Measurements from ENCODE around the gene GPAT3.
"Not testable (repeated sequence)": the region's sequence is repeated elsewhere in the genome, so short reads cannot be mapped to it uniquely, and the experiment has no call there.

Gene GPAT3

DNA sequence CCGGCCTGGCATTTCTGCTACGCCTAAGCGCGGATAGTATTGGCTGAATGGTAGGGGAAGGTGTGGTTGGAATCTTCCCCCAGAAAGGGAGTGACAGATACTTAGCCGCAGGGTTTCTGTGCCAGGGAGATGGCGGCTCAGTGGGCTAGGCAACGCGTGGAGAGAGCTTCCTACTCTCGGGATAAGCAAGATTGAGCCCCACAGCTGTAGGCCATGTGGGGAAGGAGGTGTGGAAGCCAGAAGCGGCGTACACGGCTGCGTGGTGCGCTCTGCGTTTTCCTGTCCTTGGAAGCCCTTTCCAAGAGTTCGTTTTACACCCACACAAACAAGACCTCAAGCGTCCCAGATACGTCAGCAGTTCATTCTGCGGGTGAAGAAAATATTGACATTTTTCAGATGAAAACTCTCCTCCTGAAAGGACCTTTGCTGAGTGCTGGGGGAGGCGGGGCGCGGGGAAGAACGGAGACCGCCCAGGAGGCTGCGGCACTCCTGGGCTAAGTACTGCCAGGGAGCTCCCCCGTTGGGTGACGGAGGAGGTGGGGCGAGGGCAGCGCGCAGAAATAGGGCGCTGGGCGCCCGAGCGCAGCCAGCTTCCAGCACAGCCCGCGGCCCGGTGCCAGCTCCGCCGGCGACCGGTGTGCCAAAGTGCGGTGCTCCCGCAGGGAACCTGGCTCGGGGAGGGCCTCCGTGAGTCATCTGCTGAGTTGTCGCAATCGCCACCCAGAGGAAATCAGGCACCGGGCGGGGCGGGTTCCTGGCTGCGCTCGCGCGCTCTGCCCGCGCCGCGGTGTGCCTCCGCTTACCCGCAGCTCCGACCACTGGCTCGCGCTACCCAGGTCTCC lies at the start of gene GPAT3:
TSS of gene GPAT3 (plus strand) at position 589 of the 842 bp plus-strand sequence. CDS start 515 bp downstream, outside the sequence.
- Mint-ChIP-seq H3K4me3 (peak within 1 kb of the TSS; percentile 83), H3K4me1 (ENCODE audit: low read depth) (peaks cover 12% of the 10 kb centered on the region), H3K27ac (peak within 1 kb of the TSS; percentile 18), H3K36me3 (ENCODE audit: low read depth) (no peaks in the 10 kb centered on the region), H3K9me3 (no peaks in the 10 kb centered on the region), H3K27me3 (ENCODE audit: low read depth) (peaks cover 54% of the 10 kb centered on the region)

DNA sequence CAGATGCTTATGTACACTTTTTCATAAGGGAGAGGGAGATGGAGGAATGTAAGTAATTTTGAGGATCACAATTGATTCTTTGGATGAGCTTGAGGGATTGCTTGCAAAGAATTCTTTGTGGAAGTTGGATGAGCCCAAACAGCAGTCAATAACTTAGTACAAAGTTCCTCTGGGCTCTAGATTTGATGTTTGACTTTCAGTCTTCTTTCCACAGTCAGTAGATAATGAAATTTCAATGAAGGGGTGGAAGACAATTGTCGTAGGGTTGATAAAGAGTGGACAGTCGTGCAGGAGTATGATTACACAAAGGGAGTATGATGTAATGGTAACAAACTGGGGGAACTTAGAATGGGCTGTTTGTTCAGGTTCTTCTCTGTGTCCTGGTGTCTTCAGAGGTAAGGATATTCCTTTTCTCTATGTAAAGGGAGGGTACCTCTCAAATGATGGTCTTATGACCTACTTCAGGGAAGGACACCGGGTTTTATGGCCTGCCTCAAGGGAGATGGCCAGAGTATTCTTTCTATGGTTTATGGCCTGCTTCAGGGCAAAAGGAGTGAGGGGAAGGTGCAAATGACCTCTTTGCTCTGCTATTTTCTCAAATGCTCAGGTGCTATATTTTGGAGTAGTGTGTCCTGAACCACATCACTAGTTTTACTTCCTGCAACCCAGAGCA lies 49.3 kb upstream of the GPAT3 start:
- Mint-ChIP-seq H3K9me3 (no peaks in the 10 kb centered on the region), H3K4me3 (no peak overlapping the region), H3K27ac (peak overlapping the region; percentile 29), H3K36me3 (ENCODE audit: low read depth) (no peaks in the 10 kb centered on the region), H3K4me1 (ENCODE audit: low read depth) (peaks cover 16% of the 10 kb centered on the region), H3K27me3 (ENCODE audit: low read depth) (no peaks in the 10 kb centered on the region)

DNA sequence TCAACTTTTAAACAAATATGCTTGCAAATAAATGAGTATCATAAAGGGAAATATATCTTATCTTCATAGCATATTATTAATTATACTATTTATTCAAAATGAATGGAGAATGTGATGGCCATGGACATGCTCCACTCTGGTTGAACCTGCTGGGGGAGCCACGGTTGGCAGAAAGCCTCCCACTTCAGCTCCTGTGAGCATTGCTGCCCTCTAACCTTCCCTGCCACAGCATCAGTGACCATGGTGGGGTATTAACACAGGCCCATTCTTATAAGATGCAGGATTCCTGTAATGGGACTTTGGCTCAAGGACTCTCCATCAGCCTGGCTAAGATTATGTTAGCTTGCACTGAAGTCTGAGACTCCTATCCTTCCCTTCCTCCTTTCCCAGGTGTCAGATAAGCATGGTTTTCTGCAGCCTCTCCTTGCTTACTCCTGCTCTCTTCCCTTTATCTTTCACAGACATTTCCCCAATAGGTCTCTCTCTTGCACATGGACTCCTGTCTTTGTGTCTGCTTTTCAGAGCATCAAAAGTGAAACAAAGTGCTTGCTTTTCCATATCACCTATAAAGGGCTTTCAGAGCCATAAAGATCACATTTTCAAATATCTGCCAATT lies 46.1 kb upstream of the GPAT3 start:
- H3K4me3 Mint-ChIP-seq, result no peak overlapping the region
- peaks cover 8% of the 10 kb centered on the region for H3K4me1 Mint-ChIP-seq (ENCODE audit: low read depth)
- H3K9me3 Mint-ChIP-seq, result no peaks in the 10 kb centered on the region

DNA sequence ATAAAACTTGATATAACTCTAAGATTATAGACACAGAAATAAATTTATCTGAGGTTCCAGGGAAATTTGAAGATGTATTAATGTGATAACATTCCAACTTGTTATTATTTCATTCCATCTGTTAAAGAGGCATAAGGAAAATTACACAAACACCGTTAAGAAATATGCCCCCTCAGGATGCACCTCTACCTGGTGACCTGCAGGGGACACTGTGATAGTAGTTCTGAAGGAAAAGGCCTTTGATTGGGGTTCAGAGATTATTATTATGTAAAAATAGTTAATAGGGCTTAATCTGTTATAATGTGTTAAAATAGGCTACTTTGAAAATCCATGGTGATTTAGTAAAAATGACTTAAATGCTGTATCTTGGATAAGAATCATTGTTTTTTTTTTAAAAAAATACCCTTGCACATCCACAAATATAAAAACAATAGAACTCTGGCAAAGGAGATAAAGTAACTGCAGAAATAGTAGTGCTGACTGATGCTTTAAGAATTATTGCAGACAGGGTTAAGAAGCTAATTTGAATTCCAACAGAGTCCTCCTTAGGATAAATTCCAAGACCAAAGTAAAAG lies 44.9 kb upstream of the GPAT3 start:
- Mint-ChIP-seq H3K27me3 (ENCODE audit: low read depth) (no peaks in the 10 kb centered on the region), H3K9me3 (no peaks in the 10 kb centered on the region), H3K4me1 (ENCODE audit: low read depth) (peaks cover 6% of the 10 kb centered on the region), H3K36me3 (ENCODE audit: low read depth) (no peaks in the 10 kb centered on the region), H3K27ac (no peak overlapping the region), H3K4me3 (no peak overlapping the region)

More for the DNA sequence above, 46.1 kb upstream of the GPAT3 start:
- no peaks in the 10 kb centered on the region for H3K27me3 Mint-ChIP-seq (ENCODE audit: low read depth)
- H3K27ac Mint-ChIP-seq, result no peak overlapping the region
- H3K36me3 Mint-ChIP-seq (ENCODE audit: low read depth), result no peaks in the 10 kb centered on the region

DNA sequence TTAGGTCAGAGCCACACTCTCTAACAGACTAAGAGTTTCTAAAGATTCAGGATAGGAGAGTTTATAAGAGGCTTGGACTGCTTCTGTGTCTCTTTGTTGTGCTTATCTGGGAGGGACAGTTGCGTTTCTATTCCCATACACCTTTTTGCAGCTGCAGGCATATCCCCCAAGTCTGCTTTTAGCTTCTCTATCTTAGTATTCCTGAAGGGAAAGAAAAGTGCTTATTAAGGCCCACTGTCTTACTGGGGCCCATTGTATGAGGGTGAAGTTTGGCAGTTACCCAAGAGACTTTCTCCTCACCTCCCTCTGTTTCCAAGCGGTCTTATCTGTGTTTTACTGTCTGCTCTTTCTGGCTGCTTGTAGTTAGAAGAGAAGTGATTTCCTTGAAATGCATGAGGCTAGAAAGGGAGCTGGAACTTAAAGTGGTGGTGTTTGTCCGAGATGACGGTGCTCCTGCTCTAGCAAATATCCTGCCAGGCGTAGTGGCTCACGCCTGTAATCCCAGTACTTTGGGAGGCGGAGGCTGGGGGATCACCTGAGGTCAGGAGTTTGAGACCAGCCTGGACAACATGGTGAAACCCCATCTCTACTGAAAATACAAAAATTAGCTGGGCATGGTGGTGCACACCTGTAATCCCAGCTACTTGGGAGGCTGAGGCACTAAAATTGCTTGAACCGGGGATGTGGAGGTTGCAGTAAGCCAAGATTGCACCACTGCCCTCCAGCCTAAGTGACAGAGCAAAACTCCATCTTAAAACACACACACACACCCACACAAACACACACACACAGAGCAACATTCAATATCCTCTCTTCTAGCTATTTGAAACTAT lies 39.6 kb upstream of the GPAT3 start:
- not testable (repeated sequence) for H3K36me3 Mint-ChIP-seq (ENCODE audit: low read depth); H3K9me3 Mint-ChIP-seq; H3K27me3 Mint-ChIP-seq (ENCODE audit: low read depth); H3K27ac Mint-ChIP-seq; H3K4me3 Mint-ChIP-seq; H3K4me1 Mint-ChIP-seq (ENCODE audit: low read depth)

DNA sequence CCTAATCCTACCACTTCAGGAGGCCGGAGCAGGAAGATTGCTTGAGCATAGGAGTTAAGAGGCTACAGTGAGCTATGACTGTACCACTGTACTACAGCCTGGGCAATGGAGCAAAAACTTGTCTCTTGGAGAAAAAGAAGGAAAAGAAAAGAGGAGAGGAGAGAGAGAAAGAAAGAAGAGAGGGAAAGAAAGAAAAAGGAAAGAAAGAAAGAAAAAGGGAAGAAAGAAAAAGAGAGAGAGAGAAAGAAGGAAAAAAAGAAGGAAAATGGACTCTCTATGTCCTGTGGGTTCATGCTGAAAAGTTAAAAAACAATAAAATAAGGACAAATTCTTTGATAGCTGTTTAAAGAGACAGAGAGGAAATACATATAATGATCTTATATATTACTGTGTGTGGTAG lies 37.7 kb upstream of the GPAT3 start:
- no peaks in the 10 kb centered on the region for H3K9me3 Mint-ChIP-seq
- no peaks in the 10 kb centered on the region for H3K4me1 Mint-ChIP-seq (ENCODE audit: low read depth)
- no peaks in the 10 kb centered on the region for H3K36me3 Mint-ChIP-seq (ENCODE audit: low read depth)
- H3K27ac Mint-ChIP-seq, result no peak overlapping the region
- H3K27me3 Mint-ChIP-seq (ENCODE audit: low read depth), result peaks cover 8% of the 10 kb centered on the region
- H3K4me3 Mint-ChIP-seq, result no peak overlapping the region

DNA sequence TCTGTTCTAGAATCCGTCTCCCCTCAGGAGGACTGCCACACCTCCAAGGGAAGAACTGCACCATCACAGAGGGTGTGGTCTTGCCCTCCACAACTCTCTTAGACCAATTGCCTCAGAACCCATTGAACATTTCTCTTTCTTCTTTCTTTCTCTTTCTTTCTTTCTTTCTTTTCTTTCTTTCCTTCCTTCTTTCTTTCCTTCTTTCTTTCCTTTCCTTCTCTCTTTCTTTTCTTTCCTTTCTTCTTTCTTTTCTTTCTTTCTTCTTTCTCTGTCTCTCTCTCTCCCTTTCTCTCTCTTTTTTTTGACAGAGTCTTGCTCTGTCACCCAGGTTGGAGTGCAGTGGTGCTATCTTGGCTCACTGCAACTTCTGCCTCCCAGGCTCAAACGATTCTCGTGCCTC lies 34.2 kb upstream of the GPAT3 start:
- H3K4me1 Mint-ChIP-seq (ENCODE audit: low read depth); H3K27ac Mint-ChIP-seq; H3K9me3 Mint-ChIP-seq: not testable (repeated sequence)

DNA sequence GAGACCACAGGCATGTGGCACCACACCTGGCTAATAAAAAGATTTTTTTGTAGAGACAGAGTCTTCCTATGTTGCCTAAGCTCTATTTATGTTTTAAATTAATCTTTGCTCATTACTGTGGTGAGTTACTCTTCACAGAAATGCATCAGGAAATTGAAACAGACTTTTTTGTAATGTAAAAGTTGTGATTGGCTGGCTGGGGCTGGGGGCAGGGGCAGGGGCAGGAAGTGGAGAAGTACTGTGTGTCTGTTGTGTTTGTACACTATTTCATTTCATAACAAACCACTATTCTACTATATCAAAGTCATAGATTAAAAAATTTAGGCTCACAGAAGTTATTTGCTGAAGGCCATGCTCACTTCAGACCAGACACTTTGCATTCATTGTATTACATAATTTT lies 31.9 kb upstream of the GPAT3 start:
- Mint-ChIP-seq H3K27ac (peak overlapping the region; percentile 12), H3K36me3 (ENCODE audit: low read depth) (peaks cover 2% of the 10 kb centered on the region), H3K4me3 (no peak overlapping the region), H3K27me3 (ENCODE audit: low read depth) (no peaks in the 10 kb centered on the region), H3K4me1 (ENCODE audit: low read depth) (peaks cover 9% of the 10 kb centered on the region), H3K9me3 (no peaks in the 10 kb centered on the region)

More for the DNA sequence above, 34.2 kb upstream of the GPAT3 start:
- not testable (repeated sequence) for H3K27me3 Mint-ChIP-seq (ENCODE audit: low read depth); H3K4me3 Mint-ChIP-seq; H3K36me3 Mint-ChIP-seq (ENCODE audit: low read depth)

DNA sequence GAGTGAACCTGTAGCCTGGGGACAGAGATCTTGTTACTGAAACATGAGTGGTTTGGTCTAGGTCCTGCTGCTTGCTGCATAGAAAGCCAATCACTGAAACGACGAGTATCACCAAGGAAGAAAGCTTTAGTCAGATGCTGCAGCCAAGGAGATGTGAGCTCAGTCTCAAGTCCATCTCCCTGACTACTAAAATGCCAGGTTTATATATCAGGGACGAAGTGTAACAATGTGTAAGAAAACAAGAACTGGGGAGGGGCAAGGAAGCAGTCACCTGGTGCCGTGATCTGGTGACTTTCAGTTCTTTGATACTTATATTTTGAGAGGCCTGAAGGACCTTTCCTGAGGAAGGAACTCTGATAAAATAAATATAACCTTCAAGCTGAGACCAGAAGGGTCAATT lies 31.4 kb upstream of the GPAT3 start:
- Mint-ChIP-seq H3K27ac (peak overlapping the region; percentile 26), H3K36me3 (ENCODE audit: low read depth) (peaks cover 2% of the 10 kb centered on the region), H3K9me3 (no peaks in the 10 kb centered on the region), H3K4me3 (no peak overlapping the region), H3K4me1 (ENCODE audit: low read depth) (peaks cover 9% of the 10 kb centered on the region), H3K27me3 (ENCODE audit: low read depth) (no peaks in the 10 kb centered on the region)

DNA sequence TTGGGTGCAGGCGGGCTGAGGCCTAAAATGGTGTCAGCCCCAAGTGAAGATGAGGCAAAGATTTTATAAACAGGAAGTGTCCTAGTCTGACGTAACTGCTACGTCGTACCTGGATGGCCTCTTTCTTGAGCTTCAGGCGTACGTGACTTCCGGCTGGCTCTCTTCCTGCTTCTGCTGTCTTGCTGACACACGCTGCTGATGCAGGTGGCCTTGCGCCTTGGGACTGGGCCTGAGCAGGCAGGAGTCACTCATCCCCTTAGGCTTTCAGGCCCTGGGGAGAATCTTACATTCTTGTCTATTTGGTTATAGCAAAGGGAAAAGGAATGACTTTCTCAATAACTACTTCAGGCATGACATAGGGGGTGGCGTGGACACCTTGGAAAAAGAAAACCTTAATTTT lies 30.9 kb upstream of the GPAT3 start:
- Mint-ChIP-seq H3K36me3 (ENCODE audit: low read depth) (peaks cover 2% of the 10 kb centered on the region), H3K9me3 (no peaks in the 10 kb centered on the region), H3K4me3 (no peak overlapping the region), H3K4me1 (ENCODE audit: low read depth) (peaks cover 9% of the 10 kb centered on the region), H3K27ac (no peak overlapping the region), H3K27me3 (ENCODE audit: low read depth) (no peaks in the 10 kb centered on the region)

DNA sequence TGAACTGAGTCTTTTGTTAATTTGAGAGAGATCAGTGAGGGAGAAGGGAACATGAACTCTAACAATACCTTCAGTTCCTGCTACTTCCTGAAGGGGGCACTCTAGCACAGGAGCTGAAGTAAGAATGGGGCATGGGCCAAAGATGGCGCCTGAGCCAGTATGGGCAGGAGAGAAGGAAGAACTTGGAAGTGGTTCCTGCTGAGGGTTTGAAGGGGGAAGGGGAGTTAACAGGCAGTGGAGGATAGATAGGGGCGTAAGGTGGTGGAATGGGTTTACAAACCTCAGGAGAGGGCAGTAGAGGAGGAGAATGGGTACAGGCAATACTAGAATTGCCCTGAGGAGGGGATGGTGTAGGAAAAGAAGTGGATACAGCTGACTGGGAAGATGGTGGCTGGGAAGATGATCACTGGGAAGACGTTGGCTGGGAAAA lies 26.7 kb upstream of the GPAT3 start:
- H3K36me3 Mint-ChIP-seq (ENCODE audit: low read depth); H3K9me3 Mint-ChIP-seq; H3K4me1 Mint-ChIP-seq (ENCODE audit: low read depth); H3K27me3 Mint-ChIP-seq (ENCODE audit: low read depth); H3K4me3 Mint-ChIP-seq; H3K27ac Mint-ChIP-seq: not testable (repeated sequence)

DNA sequence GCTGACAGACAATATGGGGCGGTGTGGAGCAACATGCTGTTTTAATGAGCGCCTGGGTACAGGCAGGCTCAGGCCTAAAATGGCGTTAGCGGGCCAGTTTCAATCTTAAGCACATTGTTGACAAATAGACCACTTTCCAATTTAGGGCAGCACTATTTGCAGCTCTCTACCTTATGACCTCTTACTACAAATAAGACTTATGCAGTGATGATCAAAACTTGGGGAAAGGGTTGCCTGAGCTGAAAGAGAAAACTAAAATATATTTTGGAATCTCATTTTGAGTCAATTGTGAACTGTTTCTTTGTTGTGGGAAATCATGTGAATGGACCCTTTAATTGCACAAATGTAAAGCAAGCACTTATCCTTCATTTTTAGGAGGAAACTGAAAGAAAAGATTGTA lies 25.5 kb upstream of the GPAT3 start:
- Mint-ChIP-seq H3K27me3 (ENCODE audit: low read depth) (no peaks in the 10 kb centered on the region), H3K36me3 (ENCODE audit: low read depth) (no peaks in the 10 kb centered on the region), H3K4me3 (no peak overlapping the region), H3K4me1 (ENCODE audit: low read depth) (no peaks in the 10 kb centered on the region), H3K9me3 (no peaks in the 10 kb centered on the region), H3K27ac (no peak overlapping the region)

DNA sequence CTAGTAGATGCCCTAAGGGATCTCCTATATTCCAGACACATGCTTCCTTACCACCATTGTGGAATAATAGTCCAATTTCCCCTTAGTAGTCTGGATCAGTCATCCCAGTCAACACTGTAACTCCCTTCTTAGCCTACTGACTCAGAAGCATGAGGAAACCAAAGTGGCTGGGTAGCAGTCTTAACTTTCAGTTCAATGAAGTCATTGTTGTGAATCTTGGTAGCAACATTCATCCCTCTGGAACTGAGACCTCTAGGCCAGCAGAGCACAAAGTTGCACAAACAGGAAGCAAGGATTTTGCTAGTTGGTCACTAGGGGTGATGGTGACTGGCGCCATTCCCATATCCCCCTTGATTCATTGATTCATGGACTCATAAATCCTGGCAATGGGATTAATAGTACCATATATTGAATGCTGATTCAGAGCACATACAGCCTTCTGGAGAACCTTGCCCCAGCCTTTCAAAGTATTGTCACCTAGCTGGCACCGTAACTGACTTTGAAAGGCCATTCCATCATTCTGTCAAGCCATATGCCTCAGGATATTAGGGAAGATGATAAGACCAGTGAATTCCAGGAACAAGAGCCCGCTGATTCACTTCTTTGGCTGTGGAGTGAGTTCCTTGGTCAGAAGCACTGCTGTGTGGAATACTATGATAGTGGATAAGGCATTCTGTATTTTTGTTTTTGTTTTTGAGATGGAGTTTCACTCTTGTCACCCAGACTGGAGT lies 19.7 kb upstream of the GPAT3 start:
- Mint-ChIP-seq H3K36me3 (ENCODE audit: low read depth) (no peaks in the 10 kb centered on the region), H3K27me3 (ENCODE audit: low read depth) (no peaks in the 10 kb centered on the region), H3K4me3 (no peak overlapping the region), H3K4me1 (ENCODE audit: low read depth) (no peaks in the 10 kb centered on the region), H3K9me3 (no peaks in the 10 kb centered on the region), H3K27ac (no peak overlapping the region)
